D341Med (cell line): ENCODE data around the gene CLPSL2.

ENCODE experiments used
- DNase-seq: peaks from one replicate; pipeline ENCODE4 v3.0.0; 2012; ENCODE audit warnings: low spot score

The CLPSL2 gene

DNA sequence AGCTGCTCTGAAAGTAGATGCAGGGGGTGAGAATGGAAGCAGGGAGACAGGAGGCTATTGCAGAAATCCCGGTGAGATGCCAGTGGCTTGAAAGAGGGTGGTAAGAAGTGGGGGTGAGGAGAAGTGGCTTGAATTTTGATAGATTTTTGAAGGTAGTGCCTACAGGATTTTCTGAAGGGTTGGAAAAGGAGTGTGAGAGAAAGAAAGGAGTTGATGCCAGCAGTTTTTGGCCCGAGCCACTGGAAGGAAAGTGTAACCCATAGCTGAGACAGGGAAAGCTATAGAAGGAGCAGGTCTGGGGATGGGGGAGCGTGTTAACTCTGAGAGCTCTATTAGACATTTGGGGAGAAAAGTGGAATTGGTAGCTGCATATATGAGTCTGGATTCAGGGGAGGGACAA, 29.9 kb upstream of the CLPSL2 start:
- DNase-seq: no peak

DNA sequence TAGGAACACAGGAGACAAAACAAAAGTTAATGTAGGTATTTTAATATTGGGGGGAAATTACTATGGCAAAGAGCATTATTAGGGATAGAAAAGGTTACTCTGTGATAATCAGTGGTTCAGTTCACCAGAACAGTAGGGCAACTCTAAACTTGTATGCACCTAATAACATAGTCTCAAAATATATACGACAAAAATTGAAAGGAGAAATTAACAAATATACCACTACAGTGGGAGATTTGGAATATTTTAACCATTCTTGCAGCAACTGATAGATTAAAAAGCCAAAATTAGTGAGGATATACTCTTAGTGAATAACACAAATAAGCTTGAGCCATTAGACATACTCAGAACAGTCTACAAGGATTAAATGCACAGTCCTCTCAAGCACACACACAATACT, 28.5 kb upstream of the CLPSL2 start:
- DNase-seq: no peak

DNA sequence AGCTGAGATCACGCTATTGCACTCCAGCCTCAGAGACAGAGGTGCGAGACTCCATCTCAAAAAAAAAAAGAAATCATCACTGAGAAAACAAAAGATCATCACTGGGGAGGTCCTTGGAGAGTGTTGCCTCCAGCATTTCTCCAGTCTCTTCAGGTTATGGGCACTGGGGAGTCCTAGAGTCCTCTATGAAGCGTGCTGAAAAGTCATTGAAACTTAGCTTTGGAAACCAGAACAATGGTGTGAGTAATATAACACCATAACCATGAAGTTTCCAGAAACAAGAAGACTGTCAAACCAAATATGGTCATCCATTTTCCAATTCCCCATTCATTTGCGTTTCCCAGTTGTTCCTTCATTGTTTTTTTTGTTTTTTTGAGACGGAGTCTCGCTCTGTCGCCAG, 25.8 kb upstream of the CLPSL2 start:
- no peak for DNase-seq

DNA sequence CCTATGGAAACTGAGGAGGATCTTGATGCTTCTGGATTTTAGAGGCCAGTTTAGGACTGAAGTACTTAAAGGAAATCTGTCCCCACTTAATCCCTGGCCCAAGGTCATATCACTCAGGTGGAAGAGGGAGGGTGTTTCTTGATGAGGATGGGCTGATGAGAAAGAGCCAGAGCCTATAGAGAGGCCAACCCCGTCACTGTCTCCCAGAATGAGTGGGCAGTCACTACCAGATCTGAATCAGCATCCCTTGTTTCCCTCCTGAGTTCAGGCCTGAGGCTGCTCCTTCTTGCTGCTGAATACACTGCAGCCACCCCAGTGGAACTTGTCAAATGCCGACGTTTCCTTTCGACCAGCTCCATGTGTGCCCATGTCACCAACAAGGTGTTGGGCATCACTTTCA, 24.8 kb upstream of the CLPSL2 start:
- no peak for DNase-seq

DNA sequence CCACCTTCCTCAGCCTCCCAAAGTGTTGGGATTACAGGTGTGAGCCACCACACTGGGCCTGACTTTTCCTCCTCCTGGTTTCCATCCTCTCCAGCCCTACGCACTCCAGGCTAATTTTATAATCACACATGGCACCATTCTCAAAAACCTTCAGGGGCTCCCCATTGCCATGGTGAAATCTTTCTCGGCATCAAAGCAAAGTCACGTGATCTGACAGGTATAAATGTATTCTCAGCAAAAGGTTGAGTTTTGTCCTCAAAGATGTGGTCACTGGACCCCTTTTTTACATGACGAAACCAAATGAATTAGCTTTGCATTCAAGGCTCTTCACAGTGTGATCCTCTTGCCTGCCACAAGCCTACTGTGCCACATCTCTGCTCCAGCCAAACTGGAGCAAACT, 24.1 kb upstream of the CLPSL2 start:
- DNase-seq: no peak

DNA sequence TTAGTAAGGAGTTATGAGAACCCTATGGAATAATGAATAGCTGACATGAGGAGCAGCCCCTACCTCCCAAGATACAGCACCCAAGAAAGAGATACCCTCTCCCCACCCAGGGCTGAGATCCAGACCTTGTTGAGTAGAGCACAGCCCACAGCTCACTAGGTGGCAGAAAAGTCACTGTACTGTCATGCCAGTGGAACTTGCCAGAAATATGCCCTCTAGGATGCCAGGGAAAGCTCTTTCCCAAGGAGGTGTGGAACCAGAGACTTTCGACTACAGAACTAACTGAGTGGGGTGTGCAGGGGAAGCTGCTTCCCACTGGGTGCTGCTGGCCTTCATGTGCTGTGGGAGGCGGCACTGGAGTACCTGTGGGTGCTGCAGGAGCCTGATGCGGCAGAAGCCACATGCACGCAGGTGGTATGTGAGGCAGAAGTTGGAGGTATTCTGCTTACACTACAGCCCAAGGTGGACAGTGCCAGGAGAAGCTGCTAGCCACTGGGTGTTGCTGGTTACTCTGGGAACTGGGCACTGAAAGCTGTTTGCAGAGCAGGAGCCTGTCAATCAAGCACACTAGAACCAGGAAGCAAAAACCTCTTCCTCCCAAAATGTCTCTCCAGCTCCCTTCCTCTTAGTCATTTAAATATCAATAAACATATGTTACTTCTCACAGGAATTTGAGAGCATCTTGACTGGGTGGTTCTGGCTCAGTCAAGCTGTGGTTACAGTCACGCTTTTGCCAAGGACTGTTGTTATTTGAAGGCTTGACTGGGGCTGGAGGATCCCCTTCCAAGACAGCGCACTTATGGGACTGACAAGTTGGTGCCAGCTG, 21.7 kb upstream of the CLPSL2 start:
- DNase-seq: peak; percentile 8

DNA sequence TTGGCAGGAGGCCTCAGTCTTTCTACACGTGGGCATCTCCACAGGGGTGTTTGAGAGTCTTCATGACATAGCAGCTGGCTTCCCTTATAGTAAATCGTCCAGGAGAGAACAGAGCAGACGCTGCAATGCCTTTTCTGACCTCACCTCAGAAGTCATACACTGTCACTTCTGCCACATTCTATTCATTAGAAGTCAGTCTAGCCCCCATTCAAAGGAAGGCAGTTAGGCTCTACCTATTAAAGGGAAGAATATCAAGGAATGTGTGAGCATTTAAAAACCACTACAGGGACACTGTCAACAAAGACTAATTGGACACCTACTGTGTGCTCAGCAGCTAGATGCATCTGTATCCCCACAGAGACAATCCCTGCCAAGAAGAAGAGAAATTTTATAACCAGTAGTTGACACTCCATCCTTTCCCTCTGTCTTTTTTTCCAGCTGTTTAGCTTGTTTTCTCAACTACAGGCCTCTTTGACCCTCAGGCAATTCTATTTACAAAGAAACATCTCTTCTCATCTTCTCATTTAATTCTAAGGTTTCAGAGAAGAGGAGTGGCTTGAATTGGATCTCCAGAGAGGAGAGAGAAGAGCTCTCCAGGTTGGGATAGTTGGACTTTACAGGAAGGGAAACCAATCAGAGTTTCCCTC, 21.0 kb upstream of the CLPSL2 start:
- no peak for DNase-seq

DNA sequence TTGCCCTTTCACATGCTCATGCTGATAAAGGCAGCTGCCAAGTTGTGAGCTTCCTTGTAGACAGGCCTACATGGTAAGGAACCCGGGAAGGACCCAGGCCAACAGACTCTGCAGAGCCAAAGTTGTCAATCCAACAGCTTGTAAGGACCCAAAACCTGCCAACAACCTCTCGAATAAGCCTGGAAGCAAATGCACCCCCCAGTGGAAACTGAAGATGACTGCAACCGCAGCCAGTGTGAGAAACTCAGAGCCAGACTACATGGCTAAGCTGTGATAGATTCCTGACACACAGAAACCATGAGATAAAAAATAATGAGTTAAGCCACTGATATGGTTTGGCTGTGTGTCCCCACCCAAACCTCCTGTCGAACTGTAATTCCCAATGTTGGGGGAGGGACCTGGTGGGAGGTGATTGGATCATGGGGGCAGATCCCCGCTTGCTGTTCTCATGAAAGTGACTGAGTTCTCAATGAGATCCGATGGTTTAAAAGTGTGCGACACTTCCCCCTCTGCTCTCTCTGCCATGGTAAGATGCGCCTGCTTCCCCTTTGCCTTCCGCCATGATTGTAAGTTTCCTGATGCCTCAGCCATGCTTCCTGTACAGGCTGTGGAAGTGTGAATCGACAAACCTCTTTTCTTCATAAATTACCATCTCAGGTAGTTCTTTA, 18.8 kb upstream of the CLPSL2 start:
- DNase-seq: peak; percentile 65

DNA sequence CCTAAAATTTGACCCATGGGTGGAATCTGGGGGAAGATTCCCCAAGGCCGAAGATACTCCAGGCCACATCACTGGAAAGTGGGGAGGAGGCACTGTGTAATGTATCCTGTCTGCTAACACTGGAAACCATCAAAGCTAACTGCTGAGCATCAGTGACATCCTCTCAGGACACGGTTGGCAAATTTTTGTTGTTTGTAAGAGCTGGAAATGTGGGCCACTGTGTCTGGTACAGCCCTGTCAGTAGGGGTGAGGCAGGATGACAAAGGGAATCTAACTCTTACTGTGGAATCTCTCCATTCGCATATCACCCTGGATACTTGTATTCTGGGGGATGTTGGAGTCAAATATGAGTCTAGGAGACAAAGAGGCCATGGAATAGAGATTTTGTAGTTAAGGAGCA, 17.0 kb upstream of the CLPSL2 start:
- no peak for DNase-seq

DNA sequence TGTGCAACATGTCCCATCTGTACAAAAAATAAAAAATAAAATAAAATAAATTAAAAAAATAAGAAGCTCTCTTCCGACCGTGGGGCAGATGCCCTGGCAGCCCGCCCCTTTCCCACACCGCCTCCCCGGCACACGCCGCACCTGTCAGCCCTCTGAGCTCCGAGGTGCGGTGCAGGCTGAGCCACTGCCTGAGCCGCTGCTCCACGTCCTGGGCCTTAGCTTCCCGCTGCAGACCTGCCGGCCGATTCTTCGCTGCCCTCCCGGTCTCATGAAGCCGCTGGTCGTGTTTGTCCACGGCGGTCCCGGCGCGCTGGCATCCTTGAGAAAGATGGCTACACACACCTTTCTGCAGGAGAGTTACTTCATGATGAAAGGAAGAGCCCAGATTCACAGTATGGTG, 10.7 kb upstream of the CLPSL2 start:
- no peak for DNase-seq

DNA sequence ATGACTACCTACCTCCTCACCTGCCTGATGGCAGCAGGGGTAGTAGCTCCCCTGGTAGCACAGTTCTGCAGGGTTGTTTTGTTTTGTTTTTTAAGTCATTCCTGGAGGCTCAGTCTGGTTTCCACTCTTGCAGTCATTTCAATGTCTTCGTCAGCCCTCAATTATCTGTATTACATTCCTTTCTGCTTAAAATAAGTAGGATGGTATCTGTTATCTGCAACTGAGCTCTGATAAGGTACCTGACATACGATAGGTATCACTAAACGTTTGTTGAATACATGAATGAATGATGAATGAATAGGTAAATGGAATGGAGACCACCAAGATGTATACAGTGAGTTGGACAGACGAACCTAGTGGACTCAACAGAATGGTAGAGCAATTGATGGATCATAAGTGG, 7.2 kb upstream of the CLPSL2 start:
- DNase-seq: no peak

DNA sequence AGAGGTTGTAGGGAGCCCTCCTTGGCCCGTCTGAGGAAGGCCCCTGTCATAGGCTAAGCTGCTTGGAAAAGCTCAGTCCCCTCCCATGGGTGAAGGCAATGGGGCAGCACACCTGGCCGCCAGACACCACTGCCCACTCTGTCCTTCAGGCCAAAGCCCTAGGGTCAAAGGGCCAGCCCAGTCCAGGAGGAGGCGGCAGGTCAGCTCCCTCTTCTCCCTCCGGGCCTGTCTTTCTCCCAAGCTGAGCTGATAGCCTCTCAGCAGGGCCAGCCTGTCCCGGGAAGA, 5.1 kb upstream of the CLPSL2 start:
- no peak for DNase-seq

DNA sequence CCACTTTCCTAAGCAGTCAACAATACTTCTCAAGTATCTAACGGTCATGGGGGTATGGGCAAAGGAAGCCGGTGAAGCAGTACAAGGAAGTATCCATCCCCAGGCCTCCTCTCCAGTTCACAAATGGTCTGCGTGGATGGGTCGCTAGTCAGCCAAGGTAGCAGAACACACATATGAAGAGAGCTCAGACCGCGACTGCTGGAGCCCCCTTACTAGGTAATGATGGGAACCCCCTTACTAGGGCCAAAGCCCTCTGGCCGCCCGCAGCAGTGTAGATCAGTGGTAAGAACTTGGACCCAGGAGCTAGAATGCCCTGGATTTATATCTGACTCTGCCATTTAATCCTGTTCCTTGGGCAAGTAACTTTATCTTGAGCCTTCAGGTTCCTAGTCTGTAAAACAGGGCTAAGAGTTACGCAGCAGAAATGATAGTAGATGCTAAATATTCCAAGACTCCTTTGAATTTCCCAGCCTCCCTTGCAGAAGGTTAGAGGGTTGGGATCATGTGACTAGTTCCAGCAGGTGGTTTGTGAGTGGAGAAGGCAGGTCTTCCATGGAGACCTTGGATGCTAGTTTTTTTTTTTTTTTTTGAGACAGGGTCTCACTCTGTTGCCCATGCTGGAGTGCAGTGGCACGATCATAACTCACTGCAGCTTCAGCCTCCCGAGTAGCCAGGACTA, 2.1 kb upstream of the CLPSL2 start:
- no peak for DNase-seq

DNA sequence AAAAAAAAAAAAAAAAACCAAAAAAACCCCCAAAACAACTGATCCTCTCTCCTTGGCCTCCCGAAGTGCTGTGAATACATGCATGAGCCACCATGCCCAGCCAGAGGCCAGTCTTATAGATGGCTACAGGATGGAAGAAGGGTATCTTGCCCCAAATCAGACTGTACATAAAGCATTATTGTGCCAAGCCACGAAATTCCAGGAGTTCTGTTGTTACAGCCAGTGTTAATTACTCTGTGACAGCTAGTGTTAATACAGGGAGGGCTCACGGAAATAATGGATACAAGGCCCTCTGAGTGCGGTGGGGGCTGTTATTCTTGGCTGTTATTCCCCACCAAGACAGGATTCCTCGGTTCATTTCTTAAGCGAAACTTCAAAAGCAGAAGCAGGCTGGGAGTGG, 1.4 kb upstream of the CLPSL2 start:
- no peak for DNase-seq

DNA sequence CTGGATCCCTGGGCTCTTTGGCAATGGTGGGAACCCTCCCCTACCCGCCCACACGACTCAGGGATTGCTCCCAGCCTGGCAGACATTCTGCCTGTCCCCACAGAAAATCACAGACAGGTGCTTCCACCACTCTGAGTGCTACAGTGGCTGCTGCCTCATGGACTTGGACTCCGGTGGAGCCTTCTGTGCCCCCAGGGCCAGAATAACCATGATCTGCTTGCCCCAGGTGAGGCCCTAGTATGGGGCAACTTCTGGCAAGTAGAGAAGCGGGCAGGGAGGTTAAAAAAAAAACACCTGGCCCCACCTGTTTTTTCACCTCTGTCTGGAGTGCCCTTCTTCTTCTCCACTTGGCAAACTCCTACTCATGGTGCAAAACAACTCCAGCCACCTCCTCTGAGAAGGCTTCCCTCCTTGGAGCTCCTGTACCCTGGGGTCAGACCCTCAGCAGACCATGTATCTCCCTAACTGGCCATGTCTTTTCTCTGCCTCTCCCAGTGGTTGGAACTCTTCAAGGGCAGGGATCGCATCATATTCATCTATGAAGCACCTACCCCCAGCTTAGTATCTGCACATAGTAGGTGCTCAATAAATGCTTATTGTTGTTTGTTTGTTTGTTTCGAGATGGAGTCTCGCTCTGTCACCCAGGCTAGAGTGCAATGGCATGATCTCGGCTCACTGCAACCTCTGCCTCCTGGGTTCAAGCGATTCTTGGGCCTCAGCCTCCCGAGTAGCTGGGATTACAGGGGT, 1.1 kb downstream of the CLPSL2 start:
- no peak for DNase-seq

DNA sequence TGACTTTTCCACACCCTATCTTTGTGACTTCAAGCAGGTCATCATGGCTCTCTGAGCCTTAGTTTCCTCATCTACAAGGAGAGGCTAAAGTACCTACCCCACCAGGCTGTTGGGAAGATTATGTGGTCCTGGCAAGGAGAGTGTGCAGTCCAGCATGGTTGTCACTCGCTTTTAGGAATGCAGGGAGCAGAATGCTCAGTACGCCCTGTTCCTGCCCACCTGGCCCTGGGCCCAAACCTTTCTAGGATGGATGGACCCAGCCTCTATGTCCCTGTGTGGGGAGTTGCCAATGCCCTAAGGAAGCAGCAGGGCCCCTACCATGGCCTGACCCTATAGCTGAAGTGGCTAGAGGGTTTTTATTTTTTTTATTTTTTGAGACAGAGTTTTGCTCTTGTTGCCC, 2.0 kb downstream of the CLPSL2 start:
- DNase-seq: no peak

DNA sequence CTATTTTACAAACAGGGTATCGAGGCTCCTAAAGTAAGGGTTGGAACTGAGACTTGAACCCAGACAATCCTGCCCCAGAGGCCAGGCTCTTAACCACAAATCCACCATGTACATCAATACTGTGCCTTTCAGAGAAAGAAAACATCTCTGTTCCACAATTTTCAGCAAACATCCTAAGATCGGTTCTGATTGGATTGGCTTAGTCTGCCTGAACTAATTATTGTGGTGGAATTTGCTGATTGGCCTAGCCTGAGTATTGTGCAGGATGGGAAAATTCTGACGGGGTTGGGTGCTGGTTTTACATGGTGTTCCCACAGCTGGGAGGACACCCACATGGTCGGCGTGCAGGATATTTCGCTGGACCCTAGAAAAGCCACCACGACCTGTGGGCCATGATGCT, 4.3 kb downstream of the CLPSL2 start, which contains the start of gene CLPSL1:
TSS of gene CLPSL1 (plus strand) at position 301 of the 400 bp plus-strand sequence. CDS start at position 393, 92 bp downstream.
- DNase-seq: no peak

DNA sequence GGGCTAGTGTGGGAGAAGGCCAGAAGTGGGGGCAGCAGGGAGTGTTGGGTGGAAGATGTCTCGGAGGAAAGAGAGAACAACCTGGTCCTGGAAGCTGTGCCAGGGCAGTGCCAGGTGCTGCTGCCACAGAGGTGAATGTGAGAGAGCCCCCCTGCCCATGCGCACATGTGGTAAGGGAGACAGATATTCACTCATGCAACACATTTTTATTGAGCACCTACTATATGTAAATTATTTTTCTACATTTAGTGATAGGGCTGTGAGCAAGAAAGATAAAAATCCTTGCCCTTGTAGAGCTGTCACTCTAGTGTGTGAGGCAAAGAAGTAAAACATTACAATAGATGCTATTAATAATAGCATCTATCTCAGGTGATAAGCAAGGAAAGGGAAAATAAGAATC, 4.9 kb downstream of the CLPSL2 start:
- no peak for DNase-seq

DNA sequence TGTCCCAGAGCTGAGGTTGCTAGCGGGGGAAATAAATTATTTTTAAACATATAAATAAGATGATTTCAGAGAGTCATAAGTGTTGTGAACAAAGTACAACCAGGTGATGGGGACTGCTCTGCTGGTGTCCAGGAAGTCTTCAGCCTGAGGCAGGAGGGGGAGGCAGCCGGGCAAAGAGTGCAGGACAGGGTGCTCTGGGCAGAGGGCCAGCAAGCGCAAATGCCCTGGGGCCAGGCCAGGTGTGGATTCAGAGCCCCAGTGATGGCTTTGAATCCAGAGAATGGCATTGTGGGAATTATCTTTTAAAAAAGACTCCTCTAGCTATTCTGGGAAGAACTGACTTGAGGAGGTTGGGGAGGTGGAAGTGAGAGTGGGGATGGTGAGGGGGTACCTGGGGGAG, 6.0 kb downstream of the CLPSL2 start:
- no peak for DNase-seq

DNA sequence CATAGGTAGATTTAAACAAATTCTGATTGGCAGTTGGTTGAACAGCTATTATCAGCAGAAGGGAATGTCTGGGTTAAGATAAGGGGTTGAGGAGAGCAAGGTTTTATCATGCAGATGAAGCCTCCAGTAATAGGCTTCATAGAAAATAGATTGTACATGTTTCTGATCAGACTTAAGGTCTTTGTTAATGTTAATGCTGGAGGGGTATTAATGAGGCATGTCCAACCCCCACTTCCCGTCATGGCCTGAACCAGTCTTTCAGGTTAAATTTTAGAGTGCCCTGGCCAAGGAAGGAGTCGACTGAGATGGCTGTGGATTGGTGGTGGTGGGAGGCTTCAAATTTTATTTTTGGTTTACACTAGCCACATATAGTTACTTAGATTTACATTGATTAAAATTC, 7.8 kb downstream of the CLPSL2 start:
- no peak for DNase-seq

DNA sequence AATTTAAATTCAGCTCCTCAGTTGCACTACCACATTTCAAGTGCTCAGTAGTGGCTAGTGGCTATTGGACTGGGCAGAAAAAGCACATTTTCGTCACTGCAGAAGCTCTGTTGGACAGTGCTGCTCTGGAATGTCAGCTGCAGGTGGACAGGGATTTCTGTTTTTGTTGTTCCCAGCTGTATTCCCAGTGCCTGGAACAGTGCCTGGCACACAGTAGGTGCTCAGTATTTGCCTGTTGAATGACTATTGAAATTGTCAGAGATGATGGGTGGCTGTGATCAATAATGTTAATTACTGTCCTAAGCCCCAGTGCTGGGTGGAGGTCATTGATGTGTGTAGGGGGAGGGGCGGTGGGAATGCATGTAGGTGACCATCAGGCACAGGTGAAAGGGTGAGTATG, 9.9 kb downstream of the CLPSL2 start:
- no peak for DNase-seq

DNA sequence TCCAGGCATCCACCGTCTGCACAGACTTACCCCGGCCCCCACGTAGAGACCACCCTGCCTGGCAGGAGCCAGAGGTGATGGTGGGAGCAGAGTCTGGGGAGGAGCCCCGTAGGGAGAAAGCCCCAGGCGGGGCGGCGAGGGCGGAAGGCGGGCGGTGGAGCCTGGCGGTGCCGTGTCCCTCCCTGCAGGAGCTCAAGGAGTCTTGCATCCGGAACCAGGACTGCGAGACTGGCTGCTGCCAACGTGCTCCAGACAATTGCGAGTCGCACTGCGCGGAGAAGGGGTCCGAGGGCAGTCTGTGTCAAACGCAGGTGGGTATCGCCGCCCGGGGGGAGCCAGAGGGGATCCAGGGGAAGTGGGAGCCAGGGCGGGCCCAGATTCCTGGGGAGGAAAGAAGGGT, 10.4 kb downstream of the CLPSL2 start:
- DNase-seq: peak; percentile 56
